GM23338 (cell line): ENCODE data around the gene RFXANK.

Source experiments
- CREB1 ChIP-seq: fragments of 250-450 bp; sonication (Bioruptor Pico); IDR thresholded peaks from 2 replicates; pipeline ENCODE4 v1.5.0; 2020; ENCODE audit warnings: low read depth, mild to moderate bottlenecking, moderate library complexity
- CTCF ChIP-seq, 2 experiments: fragments of 200-600 bp in 1 of 2; sonication (generic) in 1 of 2; conservative IDR thresholded peaks; 2 replicates each; pipeline versions ENCODE4 v1.5.1 to v1.6.1; 2016 to 2017; ENCODE audit warnings: antibody characterized with exemption in 2 of 2, low read depth in 2 of 2, mild to moderate bottlenecking in 2 of 2, moderate library complexity in 1 of 2
- EZH2 ChIP-seq: fragments of 200-600 bp; sonication (generic); IDR thresholded peaks from one replicate; pipeline ENCODE4 v1.8.0; 2017; ENCODE audit warnings: antibody characterized with exemption, mild to moderate bottlenecking, low read depth; ENCODE audit not compliant: unreplicated experiment
- EZH2phosphoT487 ChIP-seq: fragments of 200-600 bp; sonication (generic); IDR thresholded peaks from one replicate; pipeline ENCODE4 v1.8.1; 2018; ENCODE audit warnings: antibody characterized with exemption; ENCODE audit not compliant: unreplicated experiment
- NANOG ChIP-seq: IDR thresholded peaks from 2 replicates; pipeline ENCODE4 v1.6.1; 2016; ENCODE audit warnings: antibody characterized with exemption, borderline replicate concordance
- POLR2AphosphoS5 ChIP-seq: IDR thresholded peaks from 2 replicates; pipeline ENCODE4 v1.6.1; 2016; ENCODE audit warnings: antibody characterized with exemption, low read depth
- STAT1 ChIP-seq: IDR thresholded peaks from one replicate; pipeline ENCODE4 v1.6.1; 2016; ENCODE audit warnings: antibody characterized with exemption; ENCODE audit not compliant: unreplicated experiment

GRCh38 chr19:19213426-19214158 is 21.5 kb downstream of the RFXANK start:
- TF ChIP-seq CTCF (conservative IDR thresholded peaks at IDR 0.05; ENCODE audit: low read depth in 2 of 2) (no peak), CREB1 (no peak), POLR2AphosphoS5 (no peak), NANOG (no peak), STAT1 (no peak), EZH2 (no peak), EZH2phosphoT487 (no peak)
